GM12872 (cell line): ENCODE data around the gene SALL2.

Experiments
- TF ChIP-seq, protein P1 (sequence below): IDR thresholded peaks from 3 replicates; pipeline ENCODE4 v1.5.1; 2011; ENCODE audit warnings: low read depth, mild to moderate bottlenecking, low read length, moderate library complexity; ENCODE audit not compliant: insufficient read depth

Gene SALL2

DNA sequence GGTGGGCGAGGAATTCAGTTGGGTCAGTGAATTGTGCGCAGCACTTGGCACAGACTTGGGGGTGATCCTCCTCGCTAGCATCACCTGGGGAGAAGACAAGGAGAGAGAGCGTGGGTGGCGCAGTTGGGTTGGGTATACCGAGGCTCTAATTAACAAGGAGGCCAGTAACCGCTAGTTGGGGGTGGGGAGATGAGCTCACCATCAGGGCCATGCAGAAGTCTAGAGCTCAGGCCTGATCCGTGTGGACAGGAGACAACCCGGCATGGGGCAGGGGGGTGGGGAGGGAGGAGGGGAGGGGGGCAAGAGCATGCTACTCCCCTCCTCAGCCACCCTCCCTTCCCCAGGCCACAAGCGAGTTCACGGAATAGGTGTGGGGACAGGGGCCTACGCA, 580 bp downstream of the SALL2 start:
- TF ChIP-seq, protein P1, sequence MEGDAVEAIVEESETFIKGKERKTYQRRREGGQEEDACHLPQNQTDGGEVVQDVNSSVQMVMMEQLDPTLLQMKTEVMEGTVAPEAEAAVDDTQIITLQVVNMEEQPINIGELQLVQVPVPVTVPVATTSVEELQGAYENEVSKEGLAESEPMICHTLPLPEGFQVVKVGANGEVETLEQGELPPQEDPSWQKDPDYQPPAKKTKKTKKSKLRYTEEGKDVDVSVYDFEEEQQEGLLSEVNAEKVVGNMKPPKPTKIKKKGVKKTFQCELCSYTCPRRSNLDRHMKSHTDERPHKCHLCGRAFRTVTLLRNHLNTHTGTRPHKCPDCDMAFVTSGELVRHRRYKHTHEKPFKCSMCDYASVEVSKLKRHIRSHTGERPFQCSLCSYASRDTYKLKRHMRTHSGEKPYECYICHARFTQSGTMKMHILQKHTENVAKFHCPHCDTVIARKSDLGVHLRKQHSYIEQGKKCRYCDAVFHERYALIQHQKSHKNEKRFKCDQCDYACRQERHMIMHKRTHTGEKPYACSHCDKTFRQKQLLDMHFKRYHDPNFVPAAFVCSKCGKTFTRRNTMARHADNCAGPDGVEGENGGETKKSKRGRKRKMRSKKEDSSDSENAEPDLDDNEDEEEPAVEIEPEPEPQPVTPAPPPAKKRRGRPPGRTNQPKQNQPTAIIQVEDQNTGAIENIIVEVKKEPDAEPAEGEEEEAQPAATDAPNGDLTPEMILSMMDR, result no peak

DNA sequence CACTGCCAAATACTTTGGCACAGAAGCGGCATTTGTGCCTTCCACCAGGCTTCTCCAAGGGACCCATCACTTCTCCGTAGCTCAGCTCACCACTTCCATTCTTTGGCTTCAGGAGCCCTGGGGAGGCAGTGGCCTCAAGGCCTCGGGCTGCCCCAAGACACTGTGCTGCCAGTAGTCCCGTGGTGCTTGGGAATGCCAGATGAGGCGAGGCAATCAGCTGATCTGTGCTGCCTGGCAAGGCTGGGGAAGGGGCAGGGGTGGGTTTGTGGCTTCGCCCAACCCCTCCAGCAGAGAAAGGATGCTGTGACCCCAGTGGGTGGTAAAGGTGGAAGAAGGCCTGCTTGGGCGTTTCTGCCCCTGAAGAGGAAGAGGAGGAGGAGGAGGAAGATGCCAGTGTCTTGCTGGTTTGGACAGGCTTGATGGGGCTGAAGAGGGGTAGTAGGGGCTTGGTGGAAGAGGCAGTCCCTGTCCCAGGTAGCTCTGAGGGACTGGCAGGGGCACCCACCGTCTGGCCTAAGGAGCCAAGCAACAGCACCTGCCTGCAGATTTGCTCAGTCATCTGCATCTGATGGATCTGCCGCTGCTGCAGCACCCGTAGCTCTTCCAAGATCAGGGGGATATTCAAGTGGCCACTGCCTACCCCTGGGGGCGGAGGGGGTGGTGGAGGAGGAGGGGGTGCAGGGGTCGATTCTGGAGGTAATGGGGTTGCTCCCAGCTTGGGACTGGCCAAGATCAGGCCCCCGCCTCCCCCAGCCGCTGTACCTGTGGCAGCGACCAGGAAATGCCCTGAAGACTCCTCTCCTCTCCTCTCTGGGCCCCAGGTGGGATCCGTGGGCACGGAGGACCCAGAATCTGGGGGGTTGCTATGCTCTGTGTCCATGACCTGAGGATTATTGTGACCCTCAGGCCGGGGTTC, 1.3 kb downstream of the SALL2 start:
- TF ChIP-seq, protein P1, result no peak

DNA sequence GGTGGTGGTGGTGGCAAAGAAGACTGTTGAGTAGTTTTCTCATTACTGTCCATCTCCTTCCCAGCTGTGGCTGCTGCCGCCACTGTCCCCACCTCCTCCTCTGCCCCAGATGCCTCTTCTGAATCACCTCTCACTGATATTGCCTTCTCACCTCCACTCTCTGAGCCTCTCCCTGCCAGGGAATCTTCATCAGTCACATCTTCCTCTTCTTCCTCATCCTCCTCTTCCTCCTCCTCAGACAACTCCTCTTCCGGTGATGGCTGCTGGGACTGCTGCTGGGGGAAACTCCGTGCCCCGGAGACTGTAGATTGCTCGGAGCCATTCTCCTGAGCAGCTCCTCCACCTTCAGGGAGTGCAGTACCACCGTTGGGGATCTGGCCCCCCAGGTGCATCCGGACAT, 2.9 kb downstream of the SALL2 start:
- TF ChIP-seq, protein P1, result no peak

DNA sequence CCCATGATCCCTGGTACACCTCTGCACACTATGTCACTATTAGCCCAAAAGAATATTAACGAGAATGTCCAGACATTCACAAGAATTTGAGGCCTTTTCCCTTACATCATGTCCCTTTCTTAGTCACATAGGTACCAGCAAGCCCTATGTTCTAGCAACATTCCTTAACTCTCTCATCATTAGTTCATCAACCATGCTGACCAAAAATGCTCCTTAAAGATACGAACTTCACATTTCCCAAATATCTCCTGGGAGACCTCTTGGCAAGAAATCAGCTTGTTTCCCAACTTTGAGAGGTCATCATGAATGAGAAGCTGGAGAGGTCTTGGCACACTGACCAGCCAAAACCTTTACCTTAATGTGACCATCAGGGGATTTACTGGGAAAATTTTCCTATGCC, 4.6 kb downstream of the SALL2 start:
- TF ChIP-seq, protein P1, result no peak

DNA sequence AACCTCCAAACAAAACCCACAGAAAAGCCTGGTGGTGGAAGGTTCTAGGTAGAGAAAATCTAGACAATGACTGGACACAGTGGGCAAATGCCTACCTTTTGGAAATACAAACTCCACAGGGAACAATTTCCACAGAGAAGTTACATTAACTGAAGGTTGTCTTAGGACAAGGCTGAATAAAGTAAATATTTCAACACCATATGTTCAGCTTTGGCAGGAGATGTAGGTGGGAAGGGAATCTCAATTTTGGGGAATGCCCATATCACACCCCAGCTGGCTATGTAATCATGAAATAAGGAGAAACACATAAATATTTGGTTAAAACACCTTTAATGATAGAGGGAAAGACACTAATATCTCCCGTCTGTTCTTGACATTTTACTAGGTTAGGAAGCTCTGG, 5.4 kb downstream of the SALL2 start:
- TF ChIP-seq, protein P1, result no peak

DNA sequence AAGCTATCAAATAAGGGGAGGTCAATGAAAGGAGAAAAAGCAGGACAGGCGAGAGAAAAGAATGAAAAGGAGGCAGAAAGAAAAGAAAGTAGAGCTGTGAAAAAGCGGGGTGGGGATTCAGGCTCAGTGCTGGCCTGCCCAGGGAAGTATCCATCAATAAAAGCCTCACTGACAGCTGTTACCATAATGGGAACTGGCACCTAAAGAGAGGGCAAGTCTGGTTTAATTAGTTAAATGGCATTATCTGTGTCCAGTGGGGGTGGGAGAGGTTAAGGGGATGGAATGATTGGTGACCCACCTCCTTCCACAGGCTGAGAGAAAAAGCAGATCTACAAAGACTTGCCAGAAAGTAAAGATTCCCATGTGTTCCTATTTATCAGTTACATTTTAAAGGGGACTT, 7.4 kb downstream of the SALL2 start:
- TF ChIP-seq, protein P1, result no peak

DNA sequence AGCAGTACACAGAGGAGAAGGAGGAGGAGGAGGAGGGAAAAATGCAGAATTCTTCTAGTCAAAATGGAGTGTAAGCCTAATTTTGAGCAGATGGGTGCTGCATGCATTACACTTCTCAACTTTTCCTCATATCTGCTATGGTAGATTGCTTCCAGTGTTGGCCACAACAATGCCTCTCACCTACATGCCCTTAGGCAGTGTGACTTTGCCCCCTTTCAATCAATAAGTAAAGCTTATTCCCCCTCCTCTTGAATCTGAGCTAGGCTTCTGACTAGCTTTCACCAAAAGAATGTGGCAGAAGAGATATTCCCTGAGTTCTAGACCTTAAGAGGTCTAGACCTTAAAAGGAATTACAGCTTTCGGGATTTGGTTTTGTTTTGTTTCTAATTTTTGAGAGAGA, 11.8 kb downstream of the SALL2 start:
- TF ChIP-seq, protein P1, result no peak
